KOPT-K1 (cell line): ENCODE measurements around the gene RCC1.
"Not testable (repeated sequence)": the region's sequence is repeated elsewhere in the genome, so short reads cannot be mapped to it uniquely, and the experiment has no call there.

ENCODE experiments used
- H3K27ac ChIP-seq: fragments of 200-600 bp; sonication (generic); 2 replicates; pipeline ENCODE4 v1.5.1; 2016; ENCODE audit warnings: antibody characterized with exemption, mild to moderate bottlenecking, low read depth, low read length; ENCODE audit not compliant: poor library complexity, severe bottlenecking
- H3K36me3 ChIP-seq: fragments of 200-600 bp; sonication (generic); 2 replicates; pipeline ENCODE4 v1.5.1; 2017; ENCODE audit warnings: antibody characterized with exemption, mild to moderate bottlenecking, low read length, moderate library complexity; ENCODE audit not compliant: insufficient read depth
- H3K9me3 ChIP-seq: fragments of 200-600 bp; sonication (generic); 2 replicates; pipeline ENCODE4 v1.5.1; 2017; ENCODE audit warnings: antibody characterized with exemption, low read length, mild to moderate bottlenecking; ENCODE audit not compliant: insufficient read depth, poor library complexity, severe bottlenecking

The RCC1 gene

DNA sequence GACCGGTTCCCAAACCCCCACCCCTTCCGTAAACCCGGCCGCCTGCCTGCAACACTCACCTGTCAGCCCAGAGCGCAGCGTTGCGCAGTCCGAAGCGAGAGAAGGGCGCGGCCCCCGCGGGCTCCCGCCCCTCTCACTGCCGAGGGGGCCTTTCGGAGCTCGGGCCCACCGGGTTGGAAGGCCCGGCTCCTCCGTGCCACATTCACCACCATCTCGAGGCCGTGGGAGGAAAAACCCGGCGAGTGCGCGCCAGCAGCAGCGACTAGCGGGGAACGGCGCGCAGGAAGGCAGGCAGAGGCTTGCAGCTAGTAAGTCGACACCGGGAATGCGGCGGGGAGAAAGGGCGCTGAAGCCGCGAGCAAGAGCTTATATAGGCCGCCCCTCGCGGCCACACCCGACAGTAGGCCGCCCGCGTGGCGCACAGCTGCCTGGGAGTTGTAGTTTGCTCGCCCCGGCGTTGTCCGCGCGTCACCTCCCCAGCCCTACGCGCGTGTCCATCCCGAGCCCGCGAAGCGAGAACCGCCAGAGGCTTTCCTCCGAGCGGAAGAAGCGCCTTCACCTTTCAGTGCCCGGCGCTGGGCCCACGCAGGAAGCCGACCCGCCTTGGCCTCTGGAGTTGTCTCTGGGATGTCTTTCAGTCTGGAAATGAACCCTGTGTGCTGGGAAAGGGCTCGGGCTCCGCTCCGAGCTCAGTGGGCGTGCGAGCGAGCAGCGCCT, 75.8 kb downstream of the RCC1 start:
- Histone ChIP-seq H3K27ac (peak overlapping the region; percentile 80), H3K36me3 (peaks cover 44% of the 10 kb centered on the region), H3K9me3 (no peaks in the 10 kb centered on the region)

DNA sequence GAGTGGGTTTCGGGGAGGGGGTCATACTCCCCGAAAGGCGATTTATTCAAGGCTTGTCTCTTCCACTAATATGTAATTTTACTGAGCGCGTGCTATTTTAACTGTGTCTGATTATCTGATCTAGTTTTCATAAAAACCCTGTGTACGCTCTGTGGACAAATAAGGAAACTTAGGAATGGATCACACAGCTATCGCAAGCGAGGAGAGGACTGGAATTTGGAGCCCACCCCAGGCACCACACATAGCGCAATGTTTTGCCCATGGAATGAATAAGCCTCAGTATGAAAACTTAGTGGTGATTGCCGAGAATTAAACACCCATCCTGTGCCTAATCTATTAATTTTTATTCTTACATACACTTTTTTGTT, 76.4 kb downstream of the RCC1 start:
- H3K9me3 ChIP-seq = no peaks in the 10 kb centered on the region
- H3K27ac ChIP-seq = peak overlapping the region; percentile 80
- H3K36me3 ChIP-seq = peaks cover 39% of the 10 kb centered on the region

DNA sequence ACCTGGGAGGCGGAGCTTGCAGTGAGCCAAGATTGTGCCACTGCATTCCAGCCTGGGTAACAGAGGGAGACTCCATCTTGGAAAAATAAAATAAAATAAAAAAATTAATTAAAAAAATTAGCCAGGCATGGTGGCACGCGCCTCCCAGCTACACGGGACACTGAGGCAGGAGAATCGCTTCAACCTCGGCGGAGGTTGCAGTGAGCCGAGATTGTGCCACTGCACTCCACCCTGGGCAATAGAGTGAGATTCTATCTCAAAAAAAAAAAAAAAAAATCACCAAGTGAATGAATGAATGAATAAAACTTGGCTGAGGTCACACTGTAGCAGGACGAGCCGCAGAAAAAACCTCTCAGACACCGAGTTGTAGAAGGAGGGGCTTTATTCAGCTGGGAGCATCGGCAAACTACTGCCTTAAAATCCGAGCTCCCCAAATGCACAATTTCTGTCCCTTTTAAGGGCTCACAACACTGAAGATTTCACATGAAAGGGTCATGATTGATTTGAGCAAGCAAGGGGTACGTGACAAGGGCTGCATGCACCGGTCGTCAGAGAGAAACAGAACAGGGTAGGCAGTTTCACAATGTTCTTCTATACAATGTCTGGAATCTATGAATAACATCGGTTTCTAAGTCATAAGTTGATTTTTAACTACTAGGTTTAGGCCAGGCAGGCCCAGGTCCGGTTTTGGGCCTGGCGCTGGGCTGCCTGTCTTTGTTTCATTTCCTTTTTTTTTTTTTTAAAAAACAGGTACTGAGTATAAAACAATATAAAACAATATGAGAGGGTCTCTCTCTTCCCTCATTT, 80.9 kb downstream of the RCC1 start:
- not testable (repeated sequence) for H3K27ac ChIP-seq, H3K36me3 ChIP-seq, H3K9me3 ChIP-seq
